Measurements from ENCODE around the gene ESYT1. TPM values are rescaled to one million over a fixed set of nuclear protein-coding genes. Genes with fewer than 3 reads are reported as not detected.
A peak's percentile ranks its signal among the peaks of the same experiment; 100 is the strongest.

Gene ESYT1
- total RNA-seq, 4 donors from 2014 or later = 151 to 245 (median 214) TPM

GRCh38 chr12:56160193-56160763 is 32.2 kb downstream of the ESYT1 start:
- TF ChIP-seq EP300 (IDR thresholded peaks at IDR 0.05) (no peak), POLR2AphosphoS5 (IDR thresholded peaks at IDR 0.05) (peak in 1 of 2 donors; percentile 44)

GRCh38 chr12:56160894-56161689 is 33.0 kb downstream of the ESYT1 start:
- intact Hi-C loops (cut with DNase I) = no loop called here
- WGBS = 41% methylated on average over 10 of the region's 11 CpGs
- peak overlapping the region; percentile 66 to 98 (median 86) for H3K4me3 ChIP-seq
- H3K27me3 ChIP-seq = no peaks in the 10 kb centered on the region
- no peak for DNase-seq (ENCODE audit: extremely low spot score)
- H3K9me3 ChIP-seq = no peaks in the 10 kb centered on the region
- TF ChIP-seq POLR2AphosphoS5 (IDR thresholded peaks at IDR 0.05) (no peak), POLR2A (IDR thresholded peaks at IDR 0.05; ENCODE audit: low read depth) (no peak), CTCF (IDR thresholded peaks at IDR 0.05) (no peak)
- peak overlapping the region; percentile 93 to 98 (median 96) for H3K27ac ChIP-seq (replicated peaks in 1 of 4)
- peaks cover 40 to 69% (median 67%) of the 10 kb centered on the region in 4 donors for H3K36me3 ChIP-seq
- peaks cover 35 to 74% (median 72%) of the 10 kb centered on the region in 4 donors for H3K4me1 ChIP-seq

More at GRCh38 chr12:56160193-56160763, 32.2 kb downstream of the ESYT1 start:
- 13% methylated on average over 7 of the region's 7 CpGs for WGBS
- H3K4me1 ChIP-seq = peaks cover 35 to 69% (median 67%) of the 10 kb centered on the region in 4 donors
- no peaks in the 10 kb centered on the region for H3K27me3 ChIP-seq
- no peaks in the 10 kb centered on the region for H3K9me3 ChIP-seq
- intact Hi-C loops (cut with DNase I) = no loop called here
- peaks cover 35 to 60% (median 59%) of the 10 kb centered on the region in 4 donors for H3K36me3 ChIP-seq
- no peak for DNase-seq (ENCODE audit: extremely low spot score)
- peak overlapping the region; percentile 93 to 98 (median 96) for H3K27ac ChIP-seq (replicated peaks in 1 of 4)
- H3K4me3 ChIP-seq = peak overlapping the region; percentile 66 to 98 (median 86)

GRCh38 chr12:56161690-56162351 is 33.8 kb downstream of the ESYT1 start:
- peaks cover 47 to 76% (median 74%) of the 10 kb centered on the region in 4 donors for H3K36me3 ChIP-seq
- H3K9me3 ChIP-seq = no peaks in the 10 kb centered on the region
- H3K27ac ChIP-seq (replicated peaks in 1 of 4) = peak overlapping the region; percentile 93 to 98 (median 96)
- no peaks in the 10 kb centered on the region for H3K27me3 ChIP-seq
- WGBS = 60% methylated on average over 10 of the region's 10 CpGs
- intact Hi-C loops (cut with DNase I) = no loop called here
- peak overlapping the region; percentile 66 to 98 (median 86) for H3K4me3 ChIP-seq
- TF ChIP-seq POLR2A (IDR thresholded peaks at IDR 0.05; ENCODE audit: low read depth) = no peak
- peak; percentile 65 to 66 for TF ChIP-seq POLR2AphosphoS5 (IDR thresholded peaks at IDR 0.05)
- TF ChIP-seq CTCF (IDR thresholded peaks at IDR 0.05) = no peak
- TF ChIP-seq EP300 (IDR thresholded peaks at IDR 0.05) = no peak
- no peak for DNase-seq (ENCODE audit: extremely low spot score)
- peaks cover 31 to 68% (median 66%) of the 10 kb centered on the region in 4 donors for H3K4me1 ChIP-seq

- no peak for DNase-seq (ENCODE audit: extremely low spot score)
- WGBS = 34% methylated on average over 11 of the region's 11 CpGs
Observed at GRCh38 chr12:56162468-56163290, 34.6 kb downstream of the ESYT1 start.

More at GRCh38 chr12:56162468-56163290, 34.6 kb downstream of the ESYT1 start:
- TF ChIP-seq POLR2AphosphoS5 (IDR thresholded peaks at IDR 0.05) (peak; percentile 20 to 40), EP300 (IDR thresholded peaks at IDR 0.05) (no peak)
- peaks cover 25 to 59% (median 57%) of the 10 kb centered on the region in 4 donors for H3K4me1 ChIP-seq
- intact Hi-C loops (cut with DNase I) = no loop called here
- H3K27ac ChIP-seq (replicated peaks in 1 of 4) = peak overlapping the region; percentile 93 to 98 (median 96)
- no peaks in the 10 kb centered on the region for H3K27me3 ChIP-seq
- H3K4me3 ChIP-seq = peak overlapping the region in 3 of 4 donors; percentile 66 to 94 (median 77)
- H3K36me3 ChIP-seq = peaks cover 55 to 84% (median 83%) of the 10 kb centered on the region in 4 donors
- H3K9me3 ChIP-seq = no peaks in the 10 kb centered on the region
